DMS79 (cell line): ENCODE data around the gene ACTN1.
"Not testable (repeated sequence)": the region's sequence is repeated elsewhere in the genome, so short reads cannot be mapped to it uniquely, and the experiment has no call there.

ENCODE experiments used
- DNase-seq: peaks from one replicate; lab custom pipeline; 2025; lab: John Stamatoyannopoulos, UW

ACTN1 gene

GRCh38 chr14:68863610-68864360 is 115.3 kb downstream of the ACTN1 start:
- no peak for DNase-seq

- DNase-seq, result peak; percentile 65
Measured at GRCh38 chr14:68862954-68863594, 116.0 kb downstream of the ACTN1 start.

- DNase-seq, result no peak
Measured at GRCh38 chr14:68860771-68861170, 118.3 kb downstream of the ACTN1 start.

- DNase-seq, result no peak
Measured at GRCh38 chr14:68857516-68858070, 121.5 kb downstream of the ACTN1 start.

- DNase-seq, result no peak
Measured at GRCh38 chr14:68856572-68856971, 122.5 kb downstream of the ACTN1 start.

- no peak for DNase-seq
Measured at GRCh38 chr14:68854421-68854820, 124.7 kb downstream of the ACTN1 start.

GRCh38 chr14:68853749-68854148 is 125.4 kb downstream of the ACTN1 start:
- no peak for DNase-seq

- DNase-seq, result not testable (repeated sequence)
Measured at GRCh38 chr14:68852493-68852892, 126.6 kb downstream of the ACTN1 start.

- DNase-seq, result no peak
Measured at GRCh38 chr14:68851078-68851477, 128.0 kb downstream of the ACTN1 start.

GRCh38 chr14:68849416-68849815 is 129.7 kb downstream of the ACTN1 start:
- DNase-seq, result no peak

GRCh38 chr14:68848253-68848652 is 130.8 kb downstream of the ACTN1 start:
- DNase-seq, result no peak

GRCh38 chr14:68847640-68848039 is 131.5 kb downstream of the ACTN1 start:
- DNase-seq, result not testable (repeated sequence)

- DNase-seq, result no peak
Measured at GRCh38 chr14:68846466-68846865, 132.6 kb downstream of the ACTN1 start.

GRCh38 chr14:68844210-68844545 is 134.9 kb downstream of the ACTN1 start:
- DNase-seq, result no peak

GRCh38 chr14:68843471-68844209 is 135.5 kb downstream of the ACTN1 start:
- peak; percentile 68 for DNase-seq

- peak; percentile 93 for DNase-seq
Measured at GRCh38 chr14:68842298-68842697, 136.8 kb downstream of the ACTN1 start.

GRCh38 chr14:68841016-68841809 is 137.9 kb downstream of the ACTN1 start:
- no peak for DNase-seq

GRCh38 chr14:68840454-68840853 is 138.6 kb downstream of the ACTN1 start:
- DNase-seq, result no peak

GRCh38 chr14:68836082-68836481 is 143.0 kb downstream of the ACTN1 start:
- DNase-seq, result no peak

GRCh38 chr14:68834816-68835215 is 144.3 kb downstream of the ACTN1 start:
- no peak for DNase-seq

GRCh38 chr14:68828698-68829097 is 150.4 kb downstream of the ACTN1 start:
- DNase-seq, result no peak

- DNase-seq, result no peak
Measured at GRCh38 chr14:68825729-68826128, 153.4 kb downstream of the ACTN1 start.
